ENCODE data around the gene CFAP100.
A peak's percentile ranks its signal among the peaks of the same experiment; 100 is the strongest.

The CFAP100 gene

DNA sequence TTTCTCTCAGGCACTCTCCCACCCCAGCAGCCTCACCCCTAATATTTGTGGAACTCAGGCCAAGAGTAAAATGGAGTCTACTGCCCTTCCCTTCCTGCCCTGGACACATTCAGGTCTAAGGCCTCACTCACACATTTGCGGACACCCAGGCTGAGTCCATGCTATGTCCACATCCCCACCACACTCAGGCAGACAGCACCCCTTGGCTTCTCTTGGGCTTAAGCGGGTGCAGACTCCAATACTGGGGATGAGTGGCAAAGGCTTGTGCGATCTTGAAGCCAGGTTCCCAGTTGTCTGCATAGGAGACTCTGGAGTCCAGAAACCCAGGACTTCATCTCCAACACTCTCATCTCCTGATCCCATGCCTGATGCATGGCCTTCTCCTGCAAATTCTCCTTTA is 17.5 kb upstream of the CFAP100 start:
- DNase-seq = no peak

- no peak for DNase-seq
Measured at GRCh38 chr3:126378341-126378751, 16.4 kb upstream of the CFAP100 start.

DNA sequence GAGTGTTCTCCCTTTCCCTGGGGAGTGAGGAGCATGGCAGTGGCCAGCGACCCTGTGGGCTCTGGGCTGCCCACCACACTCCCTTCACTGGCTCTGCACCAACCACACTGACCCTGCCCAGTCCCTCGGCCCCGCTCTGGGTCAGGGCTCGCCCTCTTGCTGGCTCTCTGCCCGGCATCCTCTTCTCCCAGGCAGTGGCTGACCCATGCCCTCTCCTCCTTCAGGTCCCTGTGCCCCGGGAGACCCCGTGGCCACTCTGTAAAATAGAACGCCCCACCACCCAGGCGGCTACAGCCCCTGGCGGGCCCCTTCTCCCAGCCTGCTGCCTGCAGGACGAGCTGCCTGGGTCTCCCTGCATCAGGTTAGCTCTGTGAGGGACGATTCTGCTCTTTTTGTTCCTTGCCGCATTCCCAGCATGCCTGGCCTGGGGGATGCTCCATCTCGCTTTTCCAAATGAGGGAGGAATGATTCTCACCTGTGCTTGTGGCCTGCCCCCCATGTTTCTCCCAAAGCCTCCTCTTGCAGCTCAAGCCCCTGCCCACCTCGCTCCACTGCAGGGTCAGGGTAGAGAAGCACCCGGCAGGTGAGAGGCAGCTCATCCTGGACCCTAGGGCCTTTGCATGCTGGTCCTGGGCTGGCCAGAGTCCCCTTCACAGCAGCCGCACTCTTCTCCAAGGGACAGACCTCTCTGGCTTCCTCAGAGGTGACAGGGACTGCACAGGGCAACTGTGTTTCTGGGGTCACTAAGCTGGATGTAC is 14.5 kb upstream of the CFAP100 start:
- no peak for DNase-seq

GRCh38 chr3:126381966-126382365 is 12.7 kb upstream of the CFAP100 start:
- no peak for DNase-seq

DNA sequence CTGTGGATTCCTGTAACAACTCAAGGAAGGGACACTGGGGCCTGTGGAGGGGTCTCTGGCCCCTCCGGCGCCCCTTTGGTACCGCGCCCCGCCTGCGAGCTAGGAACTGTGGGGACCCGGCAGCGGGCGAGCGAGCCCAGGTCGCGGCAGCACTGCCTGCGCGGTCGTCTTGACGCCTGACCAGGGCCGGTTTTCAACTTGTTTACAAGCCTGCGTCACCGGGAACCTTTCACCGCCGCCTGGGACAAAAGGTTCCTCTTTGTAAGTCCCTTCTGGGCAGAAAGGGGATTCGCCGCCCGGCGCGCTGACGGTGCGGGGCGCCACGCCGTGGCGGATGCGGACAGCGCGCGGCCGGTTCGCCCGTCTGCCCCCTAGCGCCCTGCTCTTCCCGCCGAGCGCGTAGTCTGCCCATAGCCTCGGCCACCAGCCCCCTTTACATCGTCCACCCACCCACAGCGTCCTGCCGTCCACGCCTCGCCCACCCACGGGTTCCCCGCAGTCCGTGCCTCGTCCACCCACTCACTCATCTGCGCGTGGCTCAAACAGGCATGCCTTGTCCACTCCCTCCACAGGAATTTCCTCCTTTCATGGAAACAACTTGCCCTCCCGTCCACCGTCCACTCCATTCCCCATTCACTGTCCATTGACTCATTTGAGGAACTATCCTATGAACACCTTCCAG is 5.5 kb upstream of the CFAP100 start:
- peak in 1 of 2 experiments; percentile 54 for DNase-seq

DNA sequence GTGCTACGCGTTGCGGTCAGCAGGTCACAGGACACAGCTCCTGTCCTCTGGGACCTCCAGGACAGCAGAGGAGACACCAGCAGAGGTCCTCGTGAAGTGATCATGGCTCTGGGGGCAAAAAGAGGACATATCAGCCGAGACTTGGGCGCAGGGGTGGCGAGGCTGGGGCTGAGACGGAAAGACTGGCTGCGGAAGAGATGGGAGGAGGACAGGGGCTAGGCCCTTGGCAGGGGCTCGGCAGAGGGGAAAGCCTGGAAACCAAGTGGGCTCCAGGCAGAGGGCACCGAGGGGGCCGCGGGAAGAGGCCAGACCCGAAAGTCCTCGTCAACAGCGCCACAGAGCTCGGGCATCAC is 4.9 kb upstream of the CFAP100 start:
- DNase-seq = no peak

- DNase-seq = no peak
Measured at GRCh38 chr3:126390201-126390600, 4.5 kb upstream of the CFAP100 start.

DNA sequence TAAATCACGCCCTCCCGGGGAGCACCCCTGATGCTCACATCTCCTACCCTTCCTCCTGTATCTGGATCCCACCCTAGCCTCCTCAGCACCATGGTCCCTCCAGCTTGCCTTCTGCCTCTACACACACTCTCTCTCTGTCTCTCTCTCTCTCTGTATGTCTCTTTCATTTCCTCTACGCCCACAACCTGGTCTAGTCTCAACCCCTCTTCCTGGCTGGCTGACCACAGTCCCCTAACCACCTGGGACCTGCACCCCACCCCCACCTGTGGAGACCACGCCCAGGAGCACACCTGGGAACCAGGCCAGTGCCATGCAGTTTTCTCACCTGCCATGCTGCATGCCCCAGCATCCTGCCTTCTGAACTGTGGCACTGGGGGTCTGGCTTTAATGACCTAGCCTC is 4.0 kb upstream of the CFAP100 start:
- no peak for DNase-seq

DNA sequence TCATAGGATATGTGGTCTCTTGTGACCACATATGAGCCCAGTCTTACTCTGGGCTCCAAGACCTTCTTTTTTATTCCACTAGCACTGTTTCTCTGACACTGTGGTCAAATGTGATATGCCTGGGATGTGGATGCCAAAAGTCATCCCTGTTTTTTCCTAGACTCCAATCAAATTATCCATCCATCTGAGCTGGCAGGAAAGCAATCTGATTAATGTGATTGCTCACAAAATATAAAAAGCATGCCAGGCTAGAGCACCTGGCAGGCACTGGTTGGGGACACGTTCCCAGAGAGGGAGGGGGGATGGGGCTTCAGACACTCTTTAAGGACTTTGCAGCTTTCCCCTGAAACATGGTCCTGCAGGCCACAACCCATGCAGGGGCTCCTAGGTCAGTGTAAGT is 3.1 kb upstream of the CFAP100 start:
- DNase-seq = no peak

- DNase-seq = no peak
Measured at GRCh38 chr3:126392246-126392645, 2.5 kb upstream of the CFAP100 start.

DNA sequence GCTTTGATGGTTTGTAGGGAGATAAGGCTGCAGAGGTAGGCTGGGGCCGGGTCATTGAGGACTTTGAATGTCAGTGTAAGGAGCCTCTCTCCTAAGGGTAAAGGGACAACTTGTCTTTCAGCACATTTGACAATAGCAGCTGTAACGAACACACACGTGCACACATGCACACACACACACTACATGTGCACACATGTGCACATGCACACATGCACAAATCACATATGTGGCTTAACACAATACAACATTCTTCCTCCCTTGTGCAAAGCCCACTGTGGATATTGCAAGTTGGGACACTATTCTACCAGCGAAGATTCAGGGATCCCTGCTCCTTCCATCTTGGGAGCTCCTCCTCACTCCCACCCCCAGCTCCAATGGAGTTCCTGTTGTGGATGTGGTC is 1.1 kb upstream of the CFAP100 start:
- no peak for DNase-seq

- no peak for DNase-seq
Measured at GRCh38 chr3:126394977-126395321, 240 bp downstream of the CFAP100 start.

DNA sequence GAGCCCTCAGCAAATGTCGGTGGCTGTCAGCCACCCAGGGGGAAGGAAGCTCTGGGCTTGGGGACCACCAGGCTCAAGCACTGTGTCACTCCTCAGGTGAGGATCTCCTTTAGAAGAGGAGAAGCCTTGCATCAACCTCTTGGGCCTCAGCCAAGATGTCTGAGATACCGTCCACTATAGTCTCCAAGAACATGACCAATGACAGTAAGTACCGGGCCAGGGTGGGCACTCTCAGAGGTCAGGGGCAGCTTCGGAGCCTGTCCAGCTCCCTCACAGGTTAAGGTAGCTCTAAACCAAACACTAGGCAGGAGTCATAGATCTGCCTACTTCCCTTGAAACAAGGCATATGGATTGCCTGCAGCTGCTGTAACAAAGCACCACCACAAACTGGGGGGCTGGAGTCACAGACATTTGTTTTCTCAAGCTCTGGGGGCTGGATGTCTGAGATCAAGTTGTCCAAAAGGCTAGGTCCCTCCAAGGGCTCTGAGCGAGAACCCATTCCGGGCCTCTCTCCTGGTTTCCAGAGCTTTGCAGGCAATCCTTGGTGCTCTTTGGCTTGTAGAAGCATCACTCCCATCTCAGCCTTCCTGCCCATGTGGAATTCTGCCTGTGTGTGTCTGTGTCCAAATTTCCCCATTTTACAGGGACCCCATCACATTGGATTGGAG is 1.3 kb downstream of the CFAP100 start:
- DNase-seq = no peak

DNA sequence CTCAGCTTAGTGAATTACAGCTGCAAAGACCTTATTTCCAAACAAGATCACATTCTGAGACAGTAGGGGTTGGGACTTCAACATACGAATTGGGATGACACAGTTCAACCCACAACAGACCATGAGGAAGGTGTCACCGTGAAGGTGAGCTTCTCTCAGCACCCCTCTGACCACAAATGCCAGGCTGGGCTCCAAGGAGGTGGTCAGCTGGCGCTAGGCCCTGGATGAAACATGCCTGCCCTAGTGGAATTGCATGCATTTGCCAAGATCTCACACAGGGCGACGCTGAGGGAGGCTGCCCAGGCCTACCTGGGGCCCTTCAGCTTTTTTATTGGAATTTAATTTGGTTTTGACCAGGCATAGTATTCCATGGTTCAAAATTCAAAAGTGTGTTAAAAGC is 1.8 kb downstream of the CFAP100 start:
- DNase-seq = no peak

DNA sequence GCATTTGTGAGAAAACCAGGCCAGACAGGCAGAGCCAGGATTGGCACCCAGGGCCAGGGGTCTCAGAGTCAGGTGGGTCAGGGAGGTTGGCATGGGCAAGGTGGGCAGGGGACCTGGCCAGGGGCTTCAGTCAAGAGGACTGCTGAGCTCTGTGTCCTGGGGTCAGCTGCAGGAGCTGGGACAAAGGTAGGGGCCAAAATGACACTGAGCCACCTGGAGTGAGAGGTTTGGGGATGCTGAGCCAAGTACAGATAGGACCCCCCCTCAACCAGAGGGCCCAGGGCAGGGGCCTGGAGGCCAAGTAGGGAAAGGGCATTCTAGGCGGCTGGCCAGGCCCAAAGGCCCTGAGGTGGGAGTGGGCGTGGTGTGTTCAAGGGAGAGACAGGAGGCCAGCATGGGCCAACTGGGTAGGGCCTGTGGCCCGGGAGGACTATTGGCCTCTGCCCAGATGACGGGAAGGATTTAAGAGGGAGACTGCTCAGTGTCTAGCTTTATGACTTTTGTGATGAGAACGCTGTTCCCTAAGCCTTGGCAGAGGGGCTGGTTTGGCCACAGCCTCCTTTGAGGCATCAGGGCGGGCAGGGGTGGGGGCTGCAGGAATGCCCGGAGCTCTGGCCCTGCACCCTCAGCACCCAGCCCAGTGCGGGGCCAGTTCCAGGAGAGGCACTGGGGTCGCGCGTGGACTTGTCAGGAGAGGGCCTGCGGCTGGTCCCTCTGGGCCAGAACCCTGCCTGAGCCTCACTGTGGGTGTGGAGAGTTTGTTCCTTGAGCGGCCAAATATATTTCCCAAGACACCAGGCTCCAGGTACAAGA is 3.1 kb downstream of the CFAP100 start:
- DNase-seq = no peak

- no peak for DNase-seq
Measured at GRCh38 chr3:126398423-126399350, 4.0 kb downstream of the CFAP100 start.

DNA sequence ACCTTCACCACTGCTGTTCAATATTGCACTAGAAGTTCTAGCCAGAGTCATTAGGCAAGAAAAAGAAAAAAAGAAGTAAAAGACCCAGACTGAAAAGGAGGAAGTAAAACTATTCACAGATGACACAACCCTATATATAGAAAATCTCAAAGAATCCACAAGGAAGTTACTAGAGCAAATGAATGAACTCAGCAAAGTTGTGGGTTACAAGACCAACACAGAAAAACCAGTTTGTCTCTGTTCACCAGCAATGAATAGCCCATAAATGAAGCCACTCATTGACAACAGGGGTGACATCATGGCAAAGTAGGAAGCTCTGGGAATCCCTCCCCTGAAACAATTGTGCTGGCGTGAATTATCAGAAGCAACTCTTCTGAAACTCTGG is 4.6 kb downstream of the CFAP100 start:
- no peak for DNase-seq

DNA sequence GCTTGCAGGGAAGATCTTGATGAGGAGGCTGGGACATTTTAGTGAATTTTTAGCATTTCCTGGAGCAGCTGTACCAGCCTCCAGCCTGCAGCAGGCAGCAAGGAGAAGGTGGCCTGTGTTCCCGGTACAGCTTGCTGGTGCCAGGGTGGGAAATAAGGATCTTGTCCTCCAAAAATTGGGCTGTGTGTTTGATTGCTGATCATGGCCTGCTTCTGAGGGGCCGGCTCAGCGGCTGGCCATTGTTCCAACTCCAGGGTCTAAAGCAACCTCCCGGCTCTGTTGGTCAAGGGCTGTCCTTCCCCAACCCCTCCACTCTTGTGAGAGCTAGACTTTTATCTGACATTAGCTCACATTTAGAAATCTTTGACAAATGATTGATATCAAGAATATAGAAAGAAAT is 5.0 kb downstream of the CFAP100 start:
- no peak for DNase-seq

GRCh38 chr3:126401611-126402160 is 7.0 kb downstream of the CFAP100 start:
- DNase-seq = no peak

- no peak for DNase-seq
Measured at GRCh38 chr3:126402178-126402577, 7.5 kb downstream of the CFAP100 start.

GRCh38 chr3:126402666-126403302 is 8.1 kb downstream of the CFAP100 start:
- DNase-seq = no peak

Measured in NCI-H446 (cell line).